SK-N-SH (cell line): ENCODE measurements around the gene NHS. TPM values are rescaled to one million over a fixed set of nuclear protein-coding genes. Genes with fewer than 3 reads are reported as not detected.

Experiments
- CTCF ChIA-PET: fragments of 300-600, 350-600 bp; formaldehyde crosslinking; extraction: SDS; loops from one replicate; lab custom pipeline; 2021; lab: Yijun Ruan, JAX
- POLR2A ChIA-PET: fragments of 350-600 bp; sonication (Branson Sonifier 250); formaldehyde crosslinking; extraction: SDS; loops from one replicate; lab custom pipeline; 2020; ENCODE audit warnings: antibody characterized with exemption, inconsistent platforms; lab: Yijun Ruan, JAX
- DNase-seq: peaks from one replicate; pipeline ENCODE4 v3.0.0; 2012
- H2AFZ ChIP-seq: fragments of 200-600 bp; sonication (generic); 2 replicates; pipeline ENCODE4 v1.8.1; 2016; ENCODE audit warnings: antibody characterized with exemption, mild to moderate bottlenecking, low read depth
- H3F3A ChIP-seq: fragments of 200-600 bp; sonication (generic); replicated peaks from 2 replicates; pipeline ENCODE3; 2016; ENCODE audit warnings: antibody characterized with exemption, mild to moderate bottlenecking; ENCODE audit not compliant: insufficient read depth
- H3K27ac ChIP-seq, 2 experiments: fragments of 200-500 bp in 1 of 2; fragments of 200-600 bp in 1 of 2; sonication (Bioruptor generic) in 1 of 2; sonication (generic), shearing (Covaris generic) in 1 of 2; 2 replicates each; pipeline versions ENCODE4 v1.5.1 to v1.6.1; 2014 to 2016; ENCODE audit warnings: low read depth in 2 of 2, inconsistent platforms in 1 of 2, low read length in 1 of 2, mild to moderate bottlenecking in 1 of 2, mixed read lengths in 1 of 2
- H3K27me3 ChIP-seq: fragments of 200-600 bp; sonication (generic), shearing (Covaris generic); 2 replicates; pipeline ENCODE4 v1.6.1; 2016; ENCODE audit warnings: mixed run types; ENCODE audit not compliant: insufficient read depth
- H3K36me3 ChIP-seq, 2 experiments: fragments of 200-500 bp in 1 of 2; fragments of 200-600 bp in 1 of 2; sonication (Bioruptor generic) in 1 of 2; sonication (generic) in 1 of 2; replicated peaks in 1 of 2; 2 replicates each; pipeline versions ENCODE3 to v1.5.1; 2014 to 2016; ENCODE audit warnings: low read length in 1 of 2, mild to moderate bottlenecking in 1 of 2; ENCODE audit not compliant: insufficient read depth in 2 of 2, control insufficient read depth in 1 of 2
- H3K4me1 ChIP-seq, 2 experiments: fragments of 200-500 bp in 1 of 2; fragments of 200-600 bp in 1 of 2; sonication (Bioruptor generic) in 1 of 2; sonication (generic), shearing (Covaris generic) in 1 of 2; 2 replicates each; pipeline versions ENCODE4 v1.5.1 to v1.6.1; 2014 to 2016; ENCODE audit warnings: low read depth in 1 of 2, low read length in 1 of 2, mixed run types in 1 of 2; ENCODE audit not compliant: insufficient read depth in 2 of 2, control insufficient read depth in 1 of 2
- H3K4me2 ChIP-seq: fragments of 200-600 bp; sonication (generic), shearing (Covaris generic); 2 replicates; pipeline ENCODE4 v1.6.1; 2017; ENCODE audit warnings: mixed run types
- H3K4me3 ChIP-seq, 2 experiments: fragments of 200-500 bp in 1 of 2; fragments of 200-600 bp in 1 of 2; sonication (Bioruptor generic) in 1 of 2; sonication (generic), shearing (Covaris generic) in 1 of 2; 2 replicates each; pipeline versions ENCODE4 v1.5.1 to v1.8.1; 2014 to 2016; ENCODE audit warnings: low read depth in 2 of 2, inconsistent platforms in 1 of 2, low read length in 1 of 2, mild to moderate bottlenecking in 1 of 2, mixed read lengths in 1 of 2, moderate library complexity in 1 of 2
- H3K79me2 ChIP-seq: fragments of 200-600 bp; sonication (generic); 2 replicates; pipeline ENCODE4 v1.8.1; 2017; ENCODE audit warnings: mild to moderate bottlenecking; ENCODE audit not compliant: insufficient read depth
- H3K9ac ChIP-seq: fragments of 200-600 bp; sonication (generic); 2 replicates; pipeline ENCODE4 v1.6.1; 2017; ENCODE audit warnings: mixed run types
- H3K9me2 ChIP-seq: fragments of 200-600 bp; sonication (generic); 2 replicates; pipeline ENCODE4 v1.6.1; 2017; ENCODE audit warnings: mixed run types
- H3K9me3 ChIP-seq: fragments of 200-600 bp; sonication (generic); 2 replicates; pipeline ENCODE4 v1.6.1; 2017; ENCODE audit warnings: mixed run types, mild to moderate bottlenecking, moderate library complexity
- H4K20me1 ChIP-seq: fragments of 200-600 bp; sonication (generic); 2 replicates; pipeline ENCODE4 v1.6.1; 2017; ENCODE audit warnings: mild to moderate bottlenecking, mixed run types; ENCODE audit not compliant: insufficient read depth
- CHD2 ChIP-seq: fragments of 150-350 bp; IDR thresholded peaks from 2 replicates; pipeline ENCODE4 v1.6.1; 2018; ENCODE audit warnings: low read length; ENCODE audit not compliant: partially characterized antibody
- ELF1 ChIP-seq: IDR thresholded peaks from 2 replicates; pipeline ENCODE4 v1.4.0; 2012
- EP300 ChIP-seq, 2 experiments: IDR thresholded peaks; 2 replicates each; pipeline versions ENCODE4 v1.4.0 to v1.6.1; 2012; ENCODE audit warnings: borderline replicate concordance in 1 of 2, low read depth in 1 of 2, low read length in 1 of 2
- FOSL2 ChIP-seq: IDR thresholded peaks from 2 replicates; pipeline ENCODE4 v1.4.0; 2012; ENCODE audit warnings: low read depth, mild to moderate bottlenecking, moderate library complexity, borderline replicate concordance
- GABPA ChIP-seq: IDR thresholded peaks from 2 replicates; pipeline ENCODE4 v1.4.0; 2012; ENCODE audit warnings: low read depth, mild to moderate bottlenecking
- GATA2 ChIP-seq: sonication (generic); formaldehyde crosslinking; IDR thresholded peaks from 2 replicates; pipeline ENCODE4 v1.5.0; 2020; ENCODE audit warnings: mild to moderate bottlenecking, missing genetic modification reagents
- NFIC ChIP-seq: IDR thresholded peaks from 2 replicates; pipeline ENCODE4 v1.4.0; 2012; ENCODE audit warnings: borderline replicate concordance
- RAD21 ChIP-seq: IDR thresholded peaks from 2 replicates; pipeline ENCODE4 v1.6.1; 2012; ENCODE audit warnings: mild to moderate bottlenecking, low read length
- RCOR1 ChIP-seq: fragments of 150-350 bp; IDR thresholded peaks from 2 replicates; pipeline ENCODE4 v1.6.1; 2017; ENCODE audit warnings: antibody characterized with exemption, low read length
- RFX5 ChIP-seq: IDR thresholded peaks from 2 replicates; pipeline ENCODE4 v1.6.1; 2012; ENCODE audit warnings: mild to moderate bottlenecking, improper control_type of control experiment, low read length
- SIN3A ChIP-seq: IDR thresholded peaks from 2 replicates; pipeline ENCODE4 v1.6.1; 2012; ENCODE audit warnings: low read depth, mild to moderate bottlenecking, low read length, moderate library complexity, borderline replicate concordance
- SMC3 ChIP-seq: IDR thresholded peaks from 2 replicates; pipeline ENCODE4 v1.6.1; 2012; ENCODE audit warnings: low read depth, low read length, improper control_type of control experiment
- TAF1 ChIP-seq: IDR thresholded peaks from 2 replicates; pipeline ENCODE4 v1.6.1; 2012; ENCODE audit warnings: low read depth, mild to moderate bottlenecking, low read length, moderate library complexity, borderline replicate concordance
- TCF12 ChIP-seq: IDR thresholded peaks from 2 replicates; pipeline ENCODE4 v1.4.0; 2012
- TEAD4 ChIP-seq: IDR thresholded peaks from 2 replicates; pipeline ENCODE4 v1.4.0; 2012; ENCODE audit warnings: mild to moderate bottlenecking, borderline replicate concordance; ENCODE audit not compliant: insufficient read depth
- YY1 ChIP-seq: IDR thresholded peaks from 2 replicates; pipeline ENCODE4 v1.4.0; 2012; ENCODE audit warnings: low read depth, mild to moderate bottlenecking
- whole genome bisulfite sequencing: methylation state at CpG from one replicate; pipeline ENCODE4 v1.1.6; 2017; ENCODE audit warnings: low lambda C conversion rate; 5-methylcytosine and 5-hydroxymethylcytosine counted together
- polyA plus RNA-seq, 3 experiments: library from polyadenylated mRNA; depleted of rRNA; stranded (reverse); fragments of >200 nt; gene quantifications; 2 replicates each; pipeline ENCODE4 v1.2.3, GENCODE V29; 2012
- TF ChIP-seq, protein P1 (sequence below): fragments of 150-350 bp; IDR thresholded peaks from 2 replicates; pipeline ENCODE4 v1.6.1; 2016; ENCODE audit warnings: mild to moderate bottlenecking, low read depth, low read length
- TF ChIP-seq, protein P2 (sequence below): IDR thresholded peaks from 2 replicates; pipeline ENCODE4 v1.6.1; 2012; ENCODE audit warnings: mild to moderate bottlenecking, low read depth, low read length, moderate library complexity
- TF ChIP-seq, protein P3 (sequence below): fragments of 150-350 bp; IDR thresholded peaks from 2 replicates; pipeline ENCODE4 v1.6.1; 2017; ENCODE audit warnings: antibody characterized with exemption, low read length, low read depth, borderline replicate concordance
- TF ChIP-seq, protein P4 (sequence below): IDR thresholded peaks from 2 replicates; pipeline ENCODE4 v1.4.0; 2012; ENCODE audit warnings: low read depth, borderline replicate concordance

Gene NHS
- polyA plus RNA-seq, 1 of the 3 experiments (the other 2 are of a cell fraction): 1.0 TPM

DNA sequence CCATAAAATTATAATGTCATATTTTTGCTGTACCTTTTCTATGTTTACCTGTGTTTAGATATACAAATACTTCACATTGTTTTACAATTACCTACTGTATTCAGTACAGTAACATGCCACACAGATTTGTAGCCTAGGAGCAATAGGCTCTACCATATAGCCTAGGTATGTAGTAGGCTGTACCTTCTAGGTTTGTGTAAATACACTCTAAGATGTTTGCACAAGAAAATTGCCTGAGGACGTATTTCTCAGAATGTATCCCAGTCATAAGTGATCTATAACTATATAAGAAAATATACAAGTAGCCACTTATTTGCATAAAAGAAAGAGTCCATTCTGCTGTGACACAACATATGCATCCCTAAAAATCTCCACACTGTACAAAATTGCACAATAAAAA is 326.0 kb downstream of the NHS start (continued):
- TF ChIP-seq, protein P1, sequence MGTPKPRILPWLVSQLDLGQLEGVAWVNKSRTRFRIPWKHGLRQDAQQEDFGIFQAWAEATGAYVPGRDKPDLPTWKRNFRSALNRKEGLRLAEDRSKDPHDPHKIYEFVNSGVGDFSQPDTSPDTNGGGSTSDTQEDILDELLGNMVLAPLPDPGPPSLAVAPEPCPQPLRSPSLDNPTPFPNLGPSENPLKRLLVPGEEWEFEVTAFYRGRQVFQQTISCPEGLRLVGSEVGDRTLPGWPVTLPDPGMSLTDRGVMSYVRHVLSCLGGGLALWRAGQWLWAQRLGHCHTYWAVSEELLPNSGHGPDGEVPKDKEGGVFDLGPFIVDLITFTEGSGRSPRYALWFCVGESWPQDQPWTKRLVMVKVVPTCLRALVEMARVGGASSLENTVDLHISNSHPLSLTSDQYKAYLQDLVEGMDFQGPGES: no peak
- TF ChIP-seq, protein P2, sequence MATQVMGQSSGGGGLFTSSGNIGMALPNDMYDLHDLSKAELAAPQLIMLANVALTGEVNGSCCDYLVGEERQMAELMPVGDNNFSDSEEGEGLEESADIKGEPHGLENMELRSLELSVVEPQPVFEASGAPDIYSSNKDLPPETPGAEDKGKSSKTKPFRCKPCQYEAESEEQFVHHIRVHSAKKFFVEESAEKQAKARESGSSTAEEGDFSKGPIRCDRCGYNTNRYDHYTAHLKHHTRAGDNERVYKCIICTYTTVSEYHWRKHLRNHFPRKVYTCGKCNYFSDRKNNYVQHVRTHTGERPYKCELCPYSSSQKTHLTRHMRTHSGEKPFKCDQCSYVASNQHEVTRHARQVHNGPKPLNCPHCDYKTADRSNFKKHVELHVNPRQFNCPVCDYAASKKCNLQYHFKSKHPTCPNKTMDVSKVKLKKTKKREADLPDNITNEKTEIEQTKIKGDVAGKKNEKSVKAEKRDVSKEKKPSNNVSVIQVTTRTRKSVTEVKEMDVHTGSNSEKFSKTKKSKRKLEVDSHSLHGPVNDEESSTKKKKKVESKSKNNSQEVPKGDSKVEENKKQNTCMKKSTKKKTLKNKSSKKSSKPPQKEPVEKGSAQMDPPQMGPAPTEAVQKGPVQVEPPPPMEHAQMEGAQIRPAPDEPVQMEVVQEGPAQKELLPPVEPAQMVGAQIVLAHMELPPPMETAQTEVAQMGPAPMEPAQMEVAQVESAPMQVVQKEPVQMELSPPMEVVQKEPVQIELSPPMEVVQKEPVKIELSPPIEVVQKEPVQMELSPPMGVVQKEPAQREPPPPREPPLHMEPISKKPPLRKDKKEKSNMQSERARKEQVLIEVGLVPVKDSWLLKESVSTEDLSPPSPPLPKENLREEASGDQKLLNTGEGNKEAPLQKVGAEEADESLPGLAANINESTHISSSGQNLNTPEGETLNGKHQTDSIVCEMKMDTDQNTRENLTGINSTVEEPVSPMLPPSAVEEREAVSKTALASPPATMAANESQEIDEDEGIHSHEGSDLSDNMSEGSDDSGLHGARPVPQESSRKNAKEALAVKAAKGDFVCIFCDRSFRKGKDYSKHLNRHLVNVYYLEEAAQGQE: no peak
- TF ChIP-seq FOSL2 (no peak), ELF1 (no peak)

DNA sequence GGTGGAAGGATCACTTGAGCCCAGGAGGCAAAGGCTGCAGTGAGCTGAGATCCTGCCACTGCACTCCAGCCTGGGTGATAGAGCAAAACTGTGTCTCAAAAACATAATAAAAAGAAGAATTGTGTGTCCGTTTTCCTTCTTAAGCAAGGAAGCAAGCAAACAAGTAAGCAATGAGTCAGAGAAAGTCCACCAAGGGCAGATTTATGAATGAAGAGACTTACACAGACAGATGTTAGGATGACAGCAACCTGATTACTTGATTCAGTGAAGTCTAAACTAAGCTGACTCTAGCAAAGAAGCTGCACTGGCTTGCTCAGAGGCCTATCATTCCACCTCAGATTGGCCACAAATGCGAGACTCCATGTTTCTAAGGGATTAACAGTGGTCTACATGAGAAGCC is 328.2 kb downstream of the NHS start:
- no peaks in the 10 kb centered on the region for H3F3A ChIP-seq
- WGBS: 31% methylated on average over 2 of the region's 2 CpGs
- no peaks in the 10 kb centered on the region for H3K36me3 ChIP-seq
- H2AFZ ChIP-seq: no peak overlapping the region
- POLR2A ChIA-PET: no interaction called here
- DNase-seq: no peak
- H3K4me2 ChIP-seq: no peak overlapping the region
- CTCF ChIA-PET: interaction anchor here (1.6 kb wide), 1 partner anchor 9 kb away, joined by 4 read pairs; no protein-coding TSS in a partner anchor
- H3K9me3 ChIP-seq: no peaks in the 10 kb centered on the region
- no peak overlapping the region for H3K4me3 ChIP-seq
- no peaks in the 10 kb centered on the region for H3K27me3 ChIP-seq
- TF ChIP-seq, protein P3, sequence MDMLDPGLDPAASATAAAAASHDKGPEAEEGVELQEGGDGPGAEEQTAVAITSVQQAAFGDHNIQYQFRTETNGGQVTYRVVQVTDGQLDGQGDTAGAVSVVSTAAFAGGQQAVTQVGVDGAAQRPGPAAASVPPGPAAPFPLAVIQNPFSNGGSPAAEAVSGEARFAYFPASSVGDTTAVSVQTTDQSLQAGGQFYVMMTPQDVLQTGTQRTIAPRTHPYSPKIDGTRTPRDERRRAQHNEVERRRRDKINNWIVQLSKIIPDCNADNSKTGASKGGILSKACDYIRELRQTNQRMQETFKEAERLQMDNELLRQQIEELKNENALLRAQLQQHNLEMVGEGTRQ: no peak
- TF ChIP-seq, protein P4, sequence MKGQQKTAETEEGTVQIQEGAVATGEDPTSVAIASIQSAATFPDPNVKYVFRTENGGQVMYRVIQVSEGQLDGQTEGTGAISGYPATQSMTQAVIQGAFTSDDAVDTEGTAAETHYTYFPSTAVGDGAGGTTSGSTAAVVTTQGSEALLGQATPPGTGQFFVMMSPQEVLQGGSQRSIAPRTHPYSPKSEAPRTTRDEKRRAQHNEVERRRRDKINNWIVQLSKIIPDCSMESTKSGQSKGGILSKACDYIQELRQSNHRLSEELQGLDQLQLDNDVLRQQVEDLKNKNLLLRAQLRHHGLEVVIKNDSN: no peak
- no peak for TF ChIP-seq GATA2 (CRISPR knock-in tag)
- TF ChIP-seq, all 33 proteins: peak for 0
- Histone ChIP-seq H3K27ac (no peak overlapping the region), H3K79me2 (no peaks in the 10 kb centered on the region), H3K9ac (no peak overlapping the region), H4K20me1 (no peaks in the 10 kb centered on the region), H3K4me1 (no peaks in the 10 kb centered on the region), H3K9me2 (no peaks in the 10 kb centered on the region)

DNA sequence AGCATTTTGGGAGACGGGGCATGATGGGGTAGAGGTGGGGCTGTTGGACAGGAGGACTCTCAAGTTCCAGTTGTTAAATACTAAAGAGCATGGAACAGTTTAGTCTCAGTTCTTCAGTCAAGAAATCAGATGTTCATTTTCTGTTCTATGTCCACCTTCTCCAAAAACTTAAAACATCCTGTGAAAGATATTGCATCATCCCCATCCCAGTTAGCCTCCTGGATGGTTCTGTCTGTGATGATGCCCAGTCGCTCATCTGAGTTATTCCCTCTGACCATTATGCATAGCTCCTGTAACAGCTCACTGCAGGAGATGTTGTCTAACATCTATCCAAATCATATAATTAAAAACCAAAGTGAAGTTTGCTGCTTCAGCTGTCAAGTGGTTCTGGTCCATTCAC is 330.2 kb downstream of the NHS start:
- H2AFZ ChIP-seq: no peak overlapping the region
- no peaks in the 10 kb centered on the region for H3K9me3 ChIP-seq
- no peaks in the 10 kb centered on the region for H3K9me2 ChIP-seq
- WGBS: 42% methylated on average over 2 of the region's 2 CpGs
- H3K27ac ChIP-seq: no peak overlapping the region
- H3K9ac ChIP-seq: no peak overlapping the region
- H4K20me1 ChIP-seq: no peaks in the 10 kb centered on the region
- H3F3A ChIP-seq: no peaks in the 10 kb centered on the region
- ChIA-PET POLR2A (no interaction called here), CTCF (interaction anchor here (1.2 kb wide), 2 partner anchors 9 to 584 kb away, joined by 3 to 4 read pairs; no protein-coding TSS in a partner anchor)
- no peaks in the 10 kb centered on the region for H3K27me3 ChIP-seq
- H3K79me2 ChIP-seq: no peaks in the 10 kb centered on the region
- no peaks in the 10 kb centered on the region for H3K36me3 ChIP-seq
- H3K4me3 ChIP-seq: no peak overlapping the region
- DNase-seq: no peak
- no peaks in the 10 kb centered on the region for H3K4me1 ChIP-seq
- no peak overlapping the region for H3K4me2 ChIP-seq
- TF ChIP-seq TEAD4: no peak
- no peak for TF ChIP-seq TAF1
- TF ChIP-seq SMC3: no peak
- no peak for TF ChIP-seq GABPA
- no peak for TF ChIP-seq GATA2 (CRISPR knock-in tag)
- no peak for TF ChIP-seq SIN3A
- TF ChIP-seq NFIC: no peak
- TF ChIP-seq TCF12: no peak
- TF ChIP-seq RFX5: no peak
- no peak for TF ChIP-seq RCOR1
- TF ChIP-seq, protein P3: no peak
- no peak for TF ChIP-seq CHD2
- TF ChIP-seq EP300 (IDR thresholded peaks at IDR 0.05; ENCODE audit: borderline replicate concordance in 1 of 2, low read depth in 1 of 2, low read length in 1 of 2): no peak
- no peak for TF ChIP-seq YY1
- TF ChIP-seq RAD21: no peak
